H1 (cell line): ENCODE results near the gene TAX1BP1. TPM values are rescaled to one million over a fixed set of nuclear protein-coding genes. Genes with fewer than 3 reads are reported as not detected.

Source experiments
- CTCF ChIA-PET: fragments of 300-600 bp; sonication (Branson Sonifier 250); formaldehyde crosslinking; loops from one replicate; lab custom pipeline; 2021; ENCODE audit not compliant: partially characterized antibody; lab: Charles Lee
- POLR2A ChIA-PET: fragments of 300-600 bp; sonication (Branson Sonifier 250); formaldehyde crosslinking; loops from one replicate; lab custom pipeline; 2021; ENCODE audit warnings: inconsistent platforms; ENCODE audit not compliant: partially characterized antibody; lab: Charles Lee
- DNase-seq, 2 experiments: peaks; one replicate each; pipeline versions ENCODE4 v3.0.0 to v3.0.0-alpha.2; 2010 to 2022; ENCODE audit warnings: low spot score in 2 of 2, low read depth in 1 of 2, mixed read lengths in 1 of 2
- FAIRE-seq: peaks from 2 replicates; lab custom pipeline; 2011; peaks lifted over from hg19 to GRCh38; lab: Jason Lieb, UNC
- H2AFZ ChIP-seq: 2 replicates; pipeline ENCODE4 v1.8.1; 2012; ENCODE audit warnings: low read length, inconsistent platforms
- H2AK5ac ChIP-seq: 2 replicates; pipeline ENCODE4 v1.6.1; 2013; ENCODE audit warnings: low read depth, low read length
- H2BK120ac ChIP-seq: replicated peaks from 2 replicates; pipeline ENCODE3; 2013; ENCODE audit warnings: low read depth, low read length, inconsistent platforms
- H2BK12ac ChIP-seq: 2 replicates; pipeline ENCODE4 v1.6.1; 2013; ENCODE audit warnings: low read depth, low read length
- H2BK15ac ChIP-seq: 2 replicates; pipeline ENCODE4 v1.6.1; 2013; ENCODE audit warnings: low read length
- H2BK20ac ChIP-seq: 2 replicates; pipeline ENCODE4 v1.6.1; 2013; ENCODE audit warnings: low read length
- H2BK5ac ChIP-seq: 2 replicates; pipeline ENCODE4 v1.6.1; 2013; ENCODE audit warnings: low read depth, low read length
- H3K14ac ChIP-seq: 2 replicates; pipeline ENCODE4 v1.6.1; 2013; ENCODE audit warnings: inconsistent platforms; ENCODE audit not compliant: insufficient read length
- H3K18ac ChIP-seq: 2 replicates; pipeline ENCODE4 v1.6.1; 2013; ENCODE audit warnings: low read length; ENCODE audit errors: extremely low read depth
- H3K23ac ChIP-seq: 2 replicates; pipeline ENCODE4 v1.6.1; 2013; ENCODE audit warnings: inconsistent platforms; ENCODE audit not compliant: insufficient read length
- H3K23me2 ChIP-seq: 2 replicates; pipeline ENCODE4 v1.6.1; 2013; ENCODE audit warnings: low read depth, low read length
- H3K27ac ChIP-seq: 2 replicates; pipeline ENCODE4 v1.6.1; 2011; ENCODE audit warnings: low read depth, low read length, inconsistent platforms
- H3K27me3 ChIP-seq, 4 experiments: replicated peaks in 1 of 4; 1 replicate in 1 of 4; 2 replicates in 3 of 4; pipeline versions ENCODE4 v1.6.1 to v1.8.1; 2011 to 2013; ENCODE audit warnings: low read length in 3 of 4, mild to moderate bottlenecking in 3 of 4, inconsistent platforms in 2 of 4, mixed read lengths in 2 of 4, moderate library complexity in 1 of 4; ENCODE audit not compliant: control insufficient read depth in 3 of 4, insufficient read depth in 3 of 4; ENCODE audit errors: extremely low read depth in 1 of 4
- H3K36me3 ChIP-seq, 4 experiments: 2 replicates each; pipeline versions ENCODE4 v1.6.1 to v1.8.1; 2011 to 2013; ENCODE audit warnings: mild to moderate bottlenecking in 4 of 4, low read length in 3 of 4, moderate library complexity in 2 of 4, control low read depth in 1 of 4, inconsistent platforms in 1 of 4; ENCODE audit not compliant: insufficient read depth in 4 of 4, control insufficient read depth in 2 of 4
- H3K4ac ChIP-seq: replicated peaks from 2 replicates; pipeline ENCODE3; 2013; ENCODE audit warnings: low read length, low read depth, mixed read lengths, inconsistent platforms; ENCODE audit not compliant: insufficient read length
- H3K4me1 ChIP-seq, 4 experiments: replicated peaks in 1 of 4; 1 replicate in 1 of 4; 2 replicates in 3 of 4; pipeline versions ENCODE4 v1.6.1 to v1.8.1; 2011 to 2013; ENCODE audit warnings: low read length in 3 of 4, inconsistent platforms in 2 of 4, mixed read lengths in 1 of 4; ENCODE audit not compliant: insufficient read depth in 4 of 4, control insufficient read depth in 3 of 4
- H3K4me2 ChIP-seq, 2 experiments: 2 replicates each; pipeline versions ENCODE4 v1.6.1 to v1.8.1; 2011 to 2013; ENCODE audit warnings: low read depth in 2 of 2, low read length in 2 of 2, control low read depth in 1 of 2, inconsistent platforms in 1 of 2, mild to moderate bottlenecking in 1 of 2; ENCODE audit not compliant: insufficient read depth in 1 of 2
- H3K4me3 ChIP-seq, 4 experiments: fragments of 200-600, 300-600 bp in 1 of 4; sonication (generic), shearing (Covaris generic), sonication (Bioruptor Twin) in 1 of 4; 2 replicates each; pipeline versions ENCODE4 v1.5.1 to v1.8.1; 2011 to 2016; ENCODE audit warnings: low read length in 4 of 4, low read depth in 3 of 4, control low read depth in 2 of 4, inconsistent platforms in 2 of 4, mild to moderate bottlenecking in 2 of 4, mixed read lengths in 1 of 4, moderate library complexity in 1 of 4; ENCODE audit not compliant: insufficient read depth in 2 of 4; ENCODE audit errors: extremely low read depth in 1 of 4
- H3K56ac ChIP-seq: replicated peaks from 2 replicates; pipeline ENCODE3; 2013; ENCODE audit warnings: low read depth, mild to moderate bottlenecking, mixed read lengths, low read length, inconsistent platforms; ENCODE audit not compliant: insufficient read length
- H3K79me1 ChIP-seq: 2 replicates; pipeline ENCODE4 v1.6.1; 2013; ENCODE audit warnings: low read depth, low read length, control low read depth
- H3K79me2 ChIP-seq, 2 experiments: 2 replicates each; pipeline versions ENCODE4 v1.6.1 to v1.8.1; 2012 to 2013; ENCODE audit warnings: low read length in 2 of 2, mild to moderate bottlenecking in 2 of 2, inconsistent platforms in 1 of 2; ENCODE audit not compliant: insufficient read depth in 2 of 2, control insufficient read depth in 1 of 2
- H3K9ac ChIP-seq, 4 experiments: replicated peaks in 1 of 4; 1 replicate in 1 of 4; 2 replicates in 3 of 4; pipeline versions ENCODE4 v1.6.1 to v1.8.1; 2011 to 2013; ENCODE audit warnings: low read depth in 3 of 4, low read length in 3 of 4, control low read depth in 2 of 4, mild to moderate bottlenecking in 2 of 4, moderate library complexity in 2 of 4, inconsistent platforms in 1 of 4; ENCODE audit errors: extremely low read depth in 1 of 4
- H3K9me3 ChIP-seq, 2 experiments: 2 replicates each; pipeline versions ENCODE4 v1.6.1 to v1.8.1; 2012 to 2013; ENCODE audit warnings: mild to moderate bottlenecking in 2 of 2, moderate library complexity in 2 of 2, control low read depth in 1 of 2, inconsistent platforms in 1 of 2, low read depth in 1 of 2, low read length in 1 of 2, mixed read lengths in 1 of 2; ENCODE audit not compliant: insufficient read depth in 2 of 2
- H4K20me1 ChIP-seq, 2 experiments: replicated peaks in 1 of 2; 2 replicates each; pipeline versions ENCODE3 to v1.8.1; 2011 to 2013; ENCODE audit warnings: inconsistent platforms in 2 of 2, low read length in 2 of 2, mild to moderate bottlenecking in 1 of 2; ENCODE audit not compliant: insufficient read depth in 2 of 2, control insufficient read depth in 1 of 2
- H4K5ac ChIP-seq: 2 replicates; pipeline ENCODE4 v1.6.1; 2013; ENCODE audit warnings: low read length, low read depth, mixed read lengths, inconsistent platforms; ENCODE audit not compliant: insufficient read length
- H4K8ac ChIP-seq: 2 replicates; pipeline ENCODE4 v1.8.0; 2013; ENCODE audit warnings: mild to moderate bottlenecking, moderate library complexity, low read length, inconsistent platforms; ENCODE audit not compliant: insufficient read depth; ENCODE audit errors: extremely low read depth
- H4K91ac ChIP-seq: replicated peaks from 2 replicates; pipeline ENCODE3; 2013; ENCODE audit warnings: low read length, mixed read lengths, inconsistent platforms; ENCODE audit not compliant: insufficient read length
- ASH2L ChIP-seq: fragments of 200-600, 300-600 bp; sonication (generic); IDR thresholded peaks from one replicate; pipeline ENCODE4 v1.7.1; 2017; ENCODE audit warnings: low read length
- CREB1 ChIP-seq: IDR thresholded peaks from 2 replicates; pipeline ENCODE4 v1.6.1; 2012; ENCODE audit warnings: inconsistent platforms
- E2F6 ChIP-seq: IDR thresholded peaks from 2 replicates; pipeline ENCODE4 v1.6.1; 2012; ENCODE audit warnings: inconsistent platforms
- KDM1A ChIP-seq: fragments of 200-600, 300-600 bp; sonication (generic); IDR thresholded peaks from 2 replicates; pipeline ENCODE4 v1.7.1; 2016; ENCODE audit warnings: mild to moderate bottlenecking, low read length, borderline replicate concordance
- MAFK ChIP-seq: IDR thresholded peaks from 2 replicates; pipeline ENCODE4 v1.6.1; 2012; ENCODE audit warnings: low read depth, mild to moderate bottlenecking, improper control_type of control experiment, low read length
- PHF8 ChIP-seq: fragments of 200-600 bp; sonication (generic); conservative IDR thresholded peaks from 2 replicates; pipeline ENCODE4 v1.7.1; 2012; ENCODE audit warnings: low read depth, mild to moderate bottlenecking, inconsistent platforms, low read length, moderate library complexity
- SAP30 ChIP-seq: fragments of 300-600 bp; sonication (generic); IDR thresholded peaks from 2 replicates; pipeline ENCODE4 v1.7.1; 2012; ENCODE audit warnings: low read length, moderate library complexity, mild to moderate bottlenecking, inconsistent platforms; ENCODE audit not compliant: insufficient read depth, insufficient replicate concordance
- SUZ12 ChIP-seq: fragments of 200-600 bp; sonication (generic); IDR thresholded peaks from 2 replicates; pipeline ENCODE4 v1.6.1; 2012; ENCODE audit warnings: mild to moderate bottlenecking, inconsistent platforms, low read length, moderate library complexity, mixed read lengths
- TAF1 ChIP-seq: IDR thresholded peaks from 2 replicates; pipeline ENCODE4 v1.6.1; 2011; ENCODE audit warnings: mild to moderate bottlenecking, low read depth, low read length
- USF2 ChIP-seq: IDR thresholded peaks from 2 replicates; pipeline ENCODE4 v1.6.1; 2011; ENCODE audit warnings: low read length, improper control_type of control experiment
- WGBS, 2 experiments: shearing (Covaris generic) in 1 of 2; methylation state at CpG; one replicate each; pipeline versions ENCODE4 v1.1.6 to v1.1.7; 2013 to 2015; ENCODE audit warnings: low lambda C conversion rate in 2 of 2, mixed read lengths in 2 of 2, inconsistent platforms in 1 of 2, low coverage in 1 of 2, missing lambda C conversion rate in 1 of 2; ENCODE audit not compliant: insufficient replicate concordance in 2 of 2, insufficient coverage in 1 of 2, insufficient read length in 1 of 2; ENCODE audit errors: extremely low coverage in 1 of 2, missing lambda C conversion rate in 1 of 2; 5-methylcytosine and 5-hydroxymethylcytosine counted together
- polyA plus RNA-seq, 7 experiments: library from polyadenylated mRNA; depleted of rRNA in 3 of 7; stranded (reverse) in 5 of 7; unstranded in 2 of 7; fragments of >200 nt in 5 of 7; fragments of 200-250 nt in 2 of 7; gene quantifications; 1 replicate in 5 of 7; 2 replicates in 1 of 7; 4 replicates in 1 of 7; pipeline versions ENCODE4 v1.2.1 to v1.2.3, GENCODE V29; 2011 to 2013; ENCODE audit warnings: missing spikeins in 2 of 7, mixed read lengths in 2 of 7
- total RNA-seq: library from RNA; stranded (reverse); fragmentation: NEBNext Ultra II Directional; extraction: Animal tissue kit (Norgen Biotek cat#: 25700); gene quantifications from 2 replicates; pipeline ENCODE4 v1.2.1, GENCODE V29; 2021

Gene TAX1BP1
- total and polyA plus RNA-seq, 2 of the 8 experiments (the other 6 are each of a cell fraction or from before 2014, with no cell fraction given): 56.0 to 62.7 TPM

- no peak overlapping the region for H2BK15ac ChIP-seq
- H2BK120ac ChIP-seq: no peak overlapping the region
- WGBS, 2 experiments: 73% methylated on average over 3 of the region's 3 CpGs; no CpG with 5 or more reads in 1 of the 2 experiments
- POLR2A ChIA-PET: no interaction called here
- H3K18ac ChIP-seq: no peak overlapping the region
- no peak overlapping the region for H3K9ac ChIP-seq
- H3K9me3 ChIP-seq: no peaks in the 10 kb centered on the region; a peak in 1 of 4 replicates
- DNase-seq (no peak), FAIRE-seq (no peak)
- H3K4me1 ChIP-seq: no peaks in the 10 kb centered on the region
- H2BK5ac ChIP-seq: no peak overlapping the region
- no peaks in the 10 kb centered on the region for H3K27me3 ChIP-seq
- no peaks in the 10 kb centered on the region for H3K79me2 ChIP-seq
- peaks cover 0 to 2% of the 10 kb centered on the region in 2 experiments for H4K20me1 ChIP-seq
- H3K23me2 ChIP-seq: no peaks in the 10 kb centered on the region
- H2AFZ ChIP-seq: no peak overlapping the region
- H3K27ac ChIP-seq: no peak overlapping the region
- H3K23ac ChIP-seq: no peak overlapping the region
- no peak overlapping the region for H3K4ac ChIP-seq
- H2AK5ac ChIP-seq: no peak overlapping the region
- no peak overlapping the region for H4K91ac ChIP-seq
- H4K5ac ChIP-seq: no peak overlapping the region
- H3K14ac ChIP-seq: no peak overlapping the region
- H2BK20ac ChIP-seq: no peak overlapping the region
- H2BK12ac ChIP-seq: no peak overlapping the region
- no peak for TF ChIP-seq PHF8
- no peak for TF ChIP-seq SUZ12
- no peak for TF ChIP-seq CREB1
- no peak for TF ChIP-seq USF2
- TF ChIP-seq KDM1A: no peak
- TF ChIP-seq E2F6: no peak
- no peak for TF ChIP-seq SAP30
- no peak for TF ChIP-seq MAFK
- TF ChIP-seq TAF1: no peak
- TF ChIP-seq ASH2L: no peak
- H4K8ac ChIP-seq: no peak overlapping the region
- CTCF ChIA-PET: interaction anchor here (1.8 kb wide), 1 partner anchor 36 kb away, joined by 4 read pairs; no protein-coding TSS in a partner anchor
- H3K4me2 ChIP-seq: no peak overlapping the region
- no peaks in the 10 kb centered on the region for H3K36me3 ChIP-seq
- H3K56ac ChIP-seq: no peak overlapping the region
- no peak overlapping the region for H3K4me3 ChIP-seq
- H3K79me1 ChIP-seq: no peaks in the 10 kb centered on the region
These were observed 121.8 kb downstream of the TAX1BP1 start for GRCh38 chr7:27861747-27862146.
